ENCODE results near the gene MNX1.

Gene MNX1

DNA sequence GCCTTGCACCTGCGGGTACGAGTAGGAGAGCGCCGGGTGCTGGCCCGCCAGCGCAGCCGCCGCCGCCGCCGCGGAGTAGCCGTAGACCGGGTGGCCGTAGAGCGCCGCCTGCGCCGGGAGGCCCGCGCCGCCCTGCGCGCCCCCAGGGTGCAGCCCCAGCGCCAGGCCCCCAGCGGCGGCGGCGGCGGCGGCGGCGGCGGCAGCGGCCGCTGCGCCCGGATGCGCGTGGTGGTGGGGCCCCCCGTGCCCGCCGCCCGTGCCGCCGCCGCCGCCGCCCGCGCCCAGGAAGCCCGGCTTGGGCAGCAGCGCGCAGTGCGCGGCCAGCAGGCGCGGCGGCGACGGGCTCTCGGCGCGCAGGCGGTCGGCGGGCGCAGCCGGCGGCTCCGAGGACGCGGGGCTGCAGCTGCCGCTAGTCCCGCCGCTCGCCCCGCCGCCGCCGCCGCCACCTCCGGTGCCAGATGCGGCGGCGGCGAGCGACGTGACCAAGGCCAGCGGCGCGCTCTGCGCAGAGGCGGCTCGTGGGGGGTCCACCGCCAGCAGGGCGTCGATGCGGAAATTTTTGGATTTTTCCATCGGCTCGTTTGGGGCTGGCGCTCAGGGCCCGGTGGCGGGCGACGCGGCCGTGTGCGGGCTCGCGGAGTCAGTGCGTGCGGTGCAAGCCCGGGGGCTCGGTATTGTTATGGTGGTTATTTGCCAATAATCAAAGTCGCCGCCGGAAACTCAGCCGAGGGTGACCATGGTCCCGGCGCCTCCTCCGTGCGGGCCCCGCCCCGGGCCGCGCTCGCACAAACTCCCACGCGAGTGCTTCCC is 480 bp downstream of the MNX1 start:
- DNase-seq (ENCODE audit: low read depth), result no peak
- H3K4me3 ChIP-seq (ENCODE audit: control insufficient read depth, low read depth, low read length), result no peak overlapping the region
- no peak for TF ChIP-seq CTCF (IDR thresholded peaks at IDR 0.05; ENCODE audit: control insufficient read depth, insufficient read depth, low read depth, low read length, missing control alignments)

- DNase-seq (ENCODE audit: low read depth), result no peak
- H3K4me3 ChIP-seq (ENCODE audit: control insufficient read depth, low read depth, low read length), result no peak overlapping the region
- no peak for TF ChIP-seq CTCF (IDR thresholded peaks at IDR 0.05; ENCODE audit: control insufficient read depth, insufficient read depth, low read depth, low read length, missing control alignments)
These were observed 1.2 kb downstream of the MNX1 start for GRCh38 chr7:157009170-157009777.

GRCh38 chr7:157008206-157009169 is 2.0 kb downstream of the MNX1 start:
- no peak overlapping the region for H3K4me3 ChIP-seq (ENCODE audit: control insufficient read depth, low read depth, low read length)

GRCh38 chr7:157007470-157008066 is 2.9 kb downstream of the MNX1 start:
- DNase-seq (ENCODE audit: low read depth), result no peak
- no peak for TF ChIP-seq CTCF (IDR thresholded peaks at IDR 0.05; ENCODE audit: control insufficient read depth, insufficient read depth, low read depth, low read length, missing control alignments)
- H3K4me3 ChIP-seq (ENCODE audit: control insufficient read depth, low read depth, low read length), result no peak overlapping the region

More at GRCh38 chr7:157008206-157009169, 2.0 kb downstream of the MNX1 start:
- TF ChIP-seq CTCF (IDR thresholded peaks at IDR 0.05; ENCODE audit: control insufficient read depth, insufficient read depth, low read depth, low read length, missing control alignments), result no peak
- no peak for DNase-seq (ENCODE audit: low read depth)

DNA sequence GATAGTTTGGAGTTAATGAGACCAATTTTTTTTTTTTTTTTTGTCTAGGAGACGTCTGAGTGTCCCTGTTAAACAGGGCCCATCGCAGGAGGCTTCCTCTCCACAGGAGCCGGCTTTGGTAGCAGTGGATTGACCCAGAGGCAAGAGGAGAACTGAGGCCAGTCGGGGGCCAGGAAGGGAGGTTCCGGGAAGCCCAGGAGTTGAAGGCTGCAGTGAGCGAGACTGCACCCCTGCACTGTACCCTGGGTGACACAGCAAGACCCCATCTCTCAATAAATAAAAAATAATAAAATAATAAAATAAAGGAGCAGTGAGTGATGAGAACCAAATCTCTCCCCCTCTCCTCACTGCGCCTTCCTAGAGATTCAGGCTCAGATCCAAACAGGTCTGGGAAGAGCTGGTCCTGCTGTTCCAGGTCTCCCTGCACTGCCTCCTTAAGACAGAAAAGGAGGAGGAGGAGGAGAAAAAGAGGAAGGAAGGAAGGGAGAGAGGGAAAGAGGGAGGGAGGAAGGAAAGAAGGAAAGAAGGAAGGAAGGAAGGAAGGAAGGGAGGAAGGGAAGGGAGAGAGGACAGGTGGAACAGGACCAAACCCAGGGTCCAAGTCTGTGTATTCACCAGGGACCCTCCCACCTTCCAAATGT is 3.5 kb downstream of the MNX1 start:
- no peak for DNase-seq (ENCODE audit: low read depth)
- H3K4me3 ChIP-seq (ENCODE audit: control insufficient read depth, low read depth, low read length), result no peak overlapping the region
- TF ChIP-seq CTCF (IDR thresholded peaks at IDR 0.05; ENCODE audit: control insufficient read depth, insufficient read depth, low read depth, low read length, missing control alignments), result no peak

Measured in AG09309 (cell line).